Caco-2 (cell line): ENCODE measurements around the gene NTF3. TPM values are rescaled to one million over a fixed set of nuclear protein-coding genes. Genes with fewer than 3 reads are reported as not detected.

Source experiments
- BruUV-seq: library from RNA; stranded (reverse); fragments of 400-500 nt; replicated peaks from 2 replicates; lab custom pipeline; 2021; lab: Mats Ljungman, UMichigan
- CTCF ChIA-PET: fragments of 300-600 bp; sonication (Branson Sonifier 250); formaldehyde crosslinking; loops from one replicate; lab custom pipeline; 2022; ENCODE audit warnings: antibody characterized with exemption; lab: Charles Lee
- POLR2A ChIA-PET: fragments of 300-600 bp; sonication (Branson Sonifier 250); formaldehyde crosslinking; loops from one replicate; lab custom pipeline; 2022; ENCODE audit warnings: antibody characterized with exemption; lab: Charles Lee
- DNase-seq, 2 experiments: peaks; one replicate each; pipeline versions ENCODE4 v3.0.0 to v3.0.0-alpha.2; 2020 to 2022
- H3K27me3 ChIP-seq: replicated peaks from 2 replicates; pipeline ENCODE4 v1.6.0; 2011; ENCODE audit warnings: low read length; ENCODE audit not compliant: control insufficient read depth, insufficient read depth
- H3K36me3 ChIP-seq: 2 replicates; pipeline ENCODE4 v1.5.1; 2011; ENCODE audit warnings: low read length; ENCODE audit not compliant: control insufficient read depth, insufficient read depth
- H3K4me1 ChIP-seq: fragments of 250-450 bp; sonication (Bioruptor Pico); 2 replicates; pipeline ENCODE4 v1.5.1; 2020; ENCODE audit warnings: mild to moderate bottlenecking
- H3K4me3 ChIP-seq: 2 replicates; pipeline ENCODE4 v1.5.1; 2011; ENCODE audit warnings: low read depth, mild to moderate bottlenecking, control low read depth, low read length
- H3K9me3 ChIP-seq: fragments of 250-450 bp; sonication (Bioruptor Pico); 2 replicates; pipeline ENCODE4 v1.5.1; 2020; ENCODE audit warnings: mild to moderate bottlenecking, moderate library complexity
- H3K27ac Mint-ChIP-seq: one replicate; pipeline ENCODE4 v1.8.0; 2022; ENCODE audit warnings: mixed read lengths; ENCODE audit not compliant: unreplicated experiment
- H3K27me3 Mint-ChIP-seq: one replicate; pipeline ENCODE4 v1.8.0; 2022; ENCODE audit warnings: mixed read lengths; ENCODE audit not compliant: insufficient read depth, unreplicated experiment
- H3K36me3 Mint-ChIP-seq: one replicate; pipeline ENCODE4 v1.8.0; 2022; ENCODE audit warnings: mild to moderate bottlenecking, mixed read lengths; ENCODE audit not compliant: insufficient read depth, unreplicated experiment
- H3K4me1 Mint-ChIP-seq: one replicate; pipeline ENCODE4 v1.8.0; 2022; ENCODE audit warnings: low read depth, mixed read lengths; ENCODE audit not compliant: unreplicated experiment
- H3K4me3 Mint-ChIP-seq: one replicate; pipeline ENCODE4 v1.8.0; 2022; ENCODE audit warnings: mild to moderate bottlenecking, moderate library complexity, mixed read lengths; ENCODE audit not compliant: unreplicated experiment
- H3K9me3 Mint-ChIP-seq: one replicate; pipeline ENCODE4 v1.8.0; 2022; ENCODE audit warnings: mixed read lengths; ENCODE audit not compliant: unreplicated experiment
- CTCF ChIP-seq, 2 experiments: fragments of 200-600 bp in 1 of 2; IDR thresholded peaks; 1 replicate in 1 of 2; 2 replicates in 1 of 2; pipeline versions ENCODE4 v1.5.1 to v1.8.0; 2011 to 2022; ENCODE audit warnings: antibody characterized with exemption in 1 of 2, control low read depth in 1 of 2, inconsistent platforms in 1 of 2, low read depth in 1 of 2, low read length in 1 of 2, mild to moderate bottlenecking in 1 of 2, moderate library complexity in 1 of 2; ENCODE audit not compliant: insufficient read depth in 1 of 2, severe bottlenecking in 1 of 2, unreplicated experiment in 1 of 2
- intact Hi-C: fragments of 100-400 bp; cut with micrococcal nuclease; formaldehyde crosslinking; loops from one replicate; pipeline ENCODE4 v1.10.0; 2022; ENCODE audit not compliant: unreplicated experiment
- total RNA-seq: library from RNA; stranded (reverse); gene quantifications from 2 replicates; pipeline ENCODE4 v1.2.3, GENCODE V29; 2022

NTF3 gene
- total RNA-seq, 1 experiment from 2014 or later, result 5.3 TPM

DNA sequence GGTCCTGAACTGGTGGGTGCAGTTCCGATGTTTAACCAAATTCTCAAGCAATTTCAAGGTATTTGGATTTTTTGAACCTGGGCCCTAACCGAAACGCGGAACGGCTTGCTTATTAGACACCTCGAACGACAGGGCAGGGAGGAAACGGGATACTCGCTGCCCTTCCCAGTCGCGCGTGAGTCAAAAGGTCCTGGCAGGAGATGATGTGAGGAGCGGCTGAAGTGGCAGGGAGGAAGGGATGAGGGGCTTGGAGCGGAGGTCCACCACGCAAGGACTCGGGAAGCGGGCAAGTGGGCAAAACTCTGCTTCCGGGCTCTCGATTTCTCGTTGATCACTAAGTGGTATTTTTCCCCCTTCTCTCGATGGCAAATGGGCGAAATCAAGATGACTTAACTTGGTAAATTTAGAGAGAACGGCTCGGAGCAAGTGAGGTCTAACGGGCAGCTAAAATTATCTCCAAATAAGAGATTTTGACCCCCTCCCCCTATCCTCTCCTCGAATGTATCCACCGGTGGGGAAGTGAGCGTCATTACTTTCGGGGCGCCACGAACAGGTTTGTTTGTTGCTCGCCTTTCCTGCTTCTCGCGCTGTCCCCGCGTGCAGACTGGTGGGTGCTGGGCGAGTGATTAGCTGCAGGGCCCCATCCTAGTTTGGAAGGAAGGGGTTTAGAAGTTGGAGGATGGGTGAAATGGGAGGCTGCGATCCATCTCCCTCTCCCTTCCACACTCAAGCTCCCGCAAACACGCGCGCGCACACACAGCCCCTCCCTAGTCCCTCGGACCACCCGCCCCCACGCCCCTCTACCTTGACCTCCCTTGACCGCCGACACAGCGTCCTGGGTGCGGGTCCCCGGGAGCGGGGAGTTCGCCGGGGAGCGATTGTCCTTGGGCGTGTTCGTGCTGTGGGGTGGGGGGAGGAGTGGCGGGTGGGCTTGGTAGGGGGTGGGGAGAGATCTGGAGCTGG is 986 bp upstream of the NTF3 start:
- Mint-ChIP-seq H3K9me3 (no peaks in the 10 kb centered on the region), H3K4me3 (no peak overlapping the region), H3K27me3 (no peaks in the 10 kb centered on the region), H3K27ac (no peak overlapping the region), H3K36me3 (no peaks in the 10 kb centered on the region), H3K4me1 (peaks cover 26% of the 10 kb centered on the region)
- CTCF ChIA-PET, result no interaction called here
- no TSS peak for BruUV-seq
- no peaks in the 10 kb centered on the region for H3K36me3 ChIP-seq
- POLR2A ChIA-PET, result no interaction called here
- no peak for DNase-seq
- TF ChIP-seq CTCF (IDR thresholded peaks at IDR 0.05; ENCODE audit: insufficient read depth in 1 of 2, low read depth in 1 of 2, low read length in 1 of 2, severe bottlenecking in 1 of 2, unreplicated experiment in 1 of 2), result no peak
- peaks cover 19% of the 10 kb centered on the region for H3K4me1 ChIP-seq
- H3K4me3 ChIP-seq, result no peak overlapping the region
- H3K9me3 ChIP-seq, result no peaks in the 10 kb centered on the region
- H3K27me3 ChIP-seq, result no peaks in the 10 kb centered on the region
- intact Hi-C loops, result loop anchor here (5.0 kb wide), 1 partner anchor 606 kb away; no protein-coding TSS in a partner anchor

DNA sequence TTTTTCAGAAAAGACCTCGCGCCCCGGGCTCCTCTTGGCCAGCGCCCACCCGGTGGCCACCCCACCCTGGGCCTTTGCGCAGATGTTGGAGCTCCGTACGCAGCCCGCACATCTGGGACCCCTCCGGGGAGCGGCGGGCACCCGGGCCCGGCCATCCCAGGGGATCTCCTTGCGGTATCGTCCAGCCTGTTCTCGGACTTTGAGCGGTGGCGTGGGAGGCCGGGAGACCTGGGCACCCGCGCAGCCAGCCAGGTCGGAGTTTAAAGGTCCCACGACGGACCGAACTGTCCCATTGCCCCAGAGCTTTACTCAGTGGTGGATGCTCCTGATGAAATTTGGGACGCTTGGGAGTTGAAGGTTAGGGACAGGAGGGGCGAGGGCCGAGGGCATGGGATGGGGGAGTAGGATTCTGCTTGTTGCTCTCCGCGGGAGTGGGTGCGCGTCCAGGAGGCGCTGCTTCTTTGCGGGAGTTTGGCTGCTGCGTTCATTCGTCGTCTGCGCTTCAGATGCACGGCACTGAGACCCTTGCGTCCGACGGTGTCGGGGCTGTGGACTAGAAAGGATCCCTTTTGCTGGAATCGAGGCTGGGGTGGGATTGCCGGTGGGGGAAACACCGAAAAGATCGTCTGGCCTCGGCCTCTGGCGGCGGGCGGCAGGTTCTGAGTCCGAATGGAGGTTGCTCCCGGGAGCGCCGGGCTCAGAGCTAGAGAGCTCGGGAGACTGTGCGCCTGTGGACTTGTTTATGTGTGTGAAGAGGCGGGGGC is 1.4 kb downstream of the NTF3 start:
- no peaks in the 10 kb centered on the region for H3K27me3 ChIP-seq
- H3K36me3 ChIP-seq, result no peaks in the 10 kb centered on the region
- DNase-seq, result peak in 1 of 2 experiments; percentile 37
- BruUV-seq, result no TSS peak
- peaks cover 19% of the 10 kb centered on the region for H3K4me1 Mint-ChIP-seq
- no peak overlapping the region for H3K27ac Mint-ChIP-seq
- H3K9me3 Mint-ChIP-seq, result no peaks in the 10 kb centered on the region
- peak in 1 of 2 experiments; percentile 14 for TF ChIP-seq CTCF (IDR thresholded peaks at IDR 0.05; ENCODE audit: insufficient read depth in 1 of 2, low read depth in 1 of 2, low read length in 1 of 2, severe bottlenecking in 1 of 2, unreplicated experiment in 1 of 2)
- no peak overlapping the region for H3K4me3 Mint-ChIP-seq
- H3K27me3 Mint-ChIP-seq, result no peaks in the 10 kb centered on the region
- H3K4me3 ChIP-seq, result peak overlapping the region; percentile 62
- H3K9me3 ChIP-seq, result no peaks in the 10 kb centered on the region
- ChIA-PET CTCF (interaction anchor here (0.9 to 2.5 kb wide), 3 partner anchors 9 to 233 kb away, joined by 3 to 9 read pairs (median 3); no protein-coding TSS in a partner anchor), POLR2A (no interaction called here)
- intact Hi-C loops, result loop anchor here (5.0 kb wide), 1 partner anchor 604 kb away; no protein-coding TSS in a partner anchor
- no peaks in the 10 kb centered on the region for H3K36me3 Mint-ChIP-seq
- H3K4me1 ChIP-seq, result peaks cover 15% of the 10 kb centered on the region
